SW 1271 (cell line): ENCODE results near the gene PLXNC1.
"Not testable (repeated sequence)": the region's sequence is repeated elsewhere in the genome, so short reads cannot be mapped to it uniquely, and the experiment has no call there.

Experiments
- DNase-seq, 2 experiments: peaks; one replicate each; lab custom pipeline; 2025; lab: John Stamatoyannopoulos, UW

Gene PLXNC1

GRCh38 chr12:94297096-94297699 lies 148.8 kb downstream of the PLXNC1 start:
- DNase-seq, result no peak

GRCh38 chr12:94297876-94298505 lies 149.6 kb downstream of the PLXNC1 start:
- DNase-seq, result no peak

GRCh38 chr12:94299846-94300245 lies 151.5 kb downstream of the PLXNC1 start:
- DNase-seq, result no peak

- DNase-seq, result no peak
Measured at GRCh38 chr12:94304012-94304411, 155.6 kb downstream of the PLXNC1 start.

- DNase-seq, result no peak
Measured at GRCh38 chr12:94304566-94305061, 156.2 kb downstream of the PLXNC1 start.

GRCh38 chr12:94305130-94305957 lies 157.0 kb downstream of the PLXNC1 start:
- no peak for DNase-seq

- no peak for DNase-seq
Measured at GRCh38 chr12:94308612-94309011, 160.2 kb downstream of the PLXNC1 start.

GRCh38 chr12:94309373-94309772 lies 161.0 kb downstream of the PLXNC1 start:
- no peak for DNase-seq

GRCh38 chr12:94312378-94312777 lies 164.0 kb downstream of the PLXNC1 start:
- no peak for DNase-seq

GRCh38 chr12:94316600-94316999 lies 168.2 kb downstream of the PLXNC1 start:
- DNase-seq, result not testable (repeated sequence)

- DNase-seq, result no peak
Measured at GRCh38 chr12:94318181-94318580, 169.8 kb downstream of the PLXNC1 start.

- no peak for DNase-seq
Measured at GRCh38 chr12:94320109-94320508, 171.7 kb downstream of the PLXNC1 start.

- no peak for DNase-seq
Measured at GRCh38 chr12:94322346-94322745, 174.0 kb downstream of the PLXNC1 start.

GRCh38 chr12:94326234-94326633 lies 177.9 kb downstream of the PLXNC1 start:
- DNase-seq, result no peak

- peak in 1 of 2 experiments; percentile 15 for DNase-seq
Measured at GRCh38 chr12:94326727-94327126, 178.3 kb downstream of the PLXNC1 start.

GRCh38 chr12:94327809-94328208 lies 179.4 kb downstream of the PLXNC1 start:
- DNase-seq, result no peak

GRCh38 chr12:94329366-94329765 lies 181.0 kb downstream of the PLXNC1 start:
- no peak for DNase-seq

- no peak for DNase-seq
Measured at GRCh38 chr12:94333396-94333795, 185.0 kb downstream of the PLXNC1 start.

- no peak for DNase-seq
Measured at GRCh38 chr12:94336211-94336925, 188.0 kb downstream of the PLXNC1 start.

- DNase-seq, result no peak
Measured at GRCh38 chr12:94338006-94338794, 189.8 kb downstream of the PLXNC1 start.

GRCh38 chr12:94340573-94340972 lies 192.2 kb downstream of the PLXNC1 start:
- DNase-seq, result no peak
